Measurements from ENCODE around the gene HOXC10.

GRCh38 chr12:53980802-53981496 is 4.0 kb upstream of the HOXC10 start:
- TF ChIP-seq FOS (IDR thresholded peaks at IDR 0.05; ENCODE audit: borderline replicate concordance, insufficient read depth, low read length) (no peak), CTCF (IDR thresholded peaks at IDR 0.05; ENCODE audit: extremely low read depth in 1 of 2, insufficient read depth in 1 of 2, low read depth in 1 of 2, low read length in 2 of 2) (no peak), POLR2AphosphoS5 (IDR thresholded peaks at IDR 0.05; ENCODE audit: insufficient read depth, low read depth, low read length) (no peak), MYC (IDR thresholded peaks at IDR 0.05; ENCODE audit: low read depth, low read length) (no peak), POLR2A (IDR thresholded peaks at IDR 0.05; ENCODE audit: low read depth, low read length) (no peak)

Measured in endothelial cell of umbilical vein (primary cell).